Loucy (cell line): Measurements from ENCODE around the gene P2RX1.

Source experiments
- EZH2phosphoT487 ChIP-seq: fragments of 200-600 bp; IDR thresholded peaks from 2 replicates; pipeline ENCODE4 v1.6.1; 2018; ENCODE audit warnings: antibody characterized with exemption, mild to moderate bottlenecking, moderate library complexity, borderline replicate concordance
- TF ChIP-seq, protein P1 (sequence below): fragments of 200-600 bp; sonication (generic); conservative IDR thresholded peaks from 2 replicates; pipeline ENCODE4 v1.5.1; 2014; ENCODE audit warnings: mild to moderate bottlenecking, antibody characterized with exemption, low read length

DNA sequence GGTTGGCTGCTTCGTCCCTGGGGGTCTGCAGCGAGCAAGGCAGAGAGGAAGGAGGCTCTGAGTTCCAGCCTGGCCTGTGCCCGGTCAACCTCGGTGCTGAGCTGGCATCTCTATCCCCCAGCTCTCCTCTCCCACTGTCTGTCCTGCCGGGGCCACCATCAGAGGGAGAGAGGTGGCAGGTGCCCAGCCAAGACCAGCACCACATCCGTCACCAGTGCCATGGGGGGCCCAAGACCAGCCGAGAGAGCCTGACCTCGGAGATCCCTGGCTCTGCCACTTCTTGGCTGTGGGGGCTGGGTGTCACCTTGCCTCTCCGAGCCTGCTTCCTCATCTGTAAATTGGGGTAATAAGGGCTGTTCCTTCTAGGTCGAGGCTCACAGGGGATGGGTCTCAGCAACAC is 560 bp upstream of the P2RX1 start:
- TF ChIP-seq, protein P1, sequence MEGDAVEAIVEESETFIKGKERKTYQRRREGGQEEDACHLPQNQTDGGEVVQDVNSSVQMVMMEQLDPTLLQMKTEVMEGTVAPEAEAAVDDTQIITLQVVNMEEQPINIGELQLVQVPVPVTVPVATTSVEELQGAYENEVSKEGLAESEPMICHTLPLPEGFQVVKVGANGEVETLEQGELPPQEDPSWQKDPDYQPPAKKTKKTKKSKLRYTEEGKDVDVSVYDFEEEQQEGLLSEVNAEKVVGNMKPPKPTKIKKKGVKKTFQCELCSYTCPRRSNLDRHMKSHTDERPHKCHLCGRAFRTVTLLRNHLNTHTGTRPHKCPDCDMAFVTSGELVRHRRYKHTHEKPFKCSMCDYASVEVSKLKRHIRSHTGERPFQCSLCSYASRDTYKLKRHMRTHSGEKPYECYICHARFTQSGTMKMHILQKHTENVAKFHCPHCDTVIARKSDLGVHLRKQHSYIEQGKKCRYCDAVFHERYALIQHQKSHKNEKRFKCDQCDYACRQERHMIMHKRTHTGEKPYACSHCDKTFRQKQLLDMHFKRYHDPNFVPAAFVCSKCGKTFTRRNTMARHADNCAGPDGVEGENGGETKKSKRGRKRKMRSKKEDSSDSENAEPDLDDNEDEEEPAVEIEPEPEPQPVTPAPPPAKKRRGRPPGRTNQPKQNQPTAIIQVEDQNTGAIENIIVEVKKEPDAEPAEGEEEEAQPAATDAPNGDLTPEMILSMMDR, result no peak
- no peak for TF ChIP-seq EZH2phosphoT487
